Stimulated activated CD4-positive, alpha-beta T cell treated with anti-CD3 and anti-CD28 coated beads, Interleukin-1b, Interleukin-23, amount 100 ng/mL, for 4 hours (primary cell): ENCODE measurements around the gene ZNF77.
A peak's percentile ranks its signal among the peaks of the same experiment; 100 is the strongest.
"Not testable (repeated sequence)": the region's sequence is repeated elsewhere in the genome, so short reads cannot be mapped to it uniquely, and the experiment has no call there.

Experiments used
- DNase-seq, 2 donors: peaks; one replicate each; pipeline ENCODE4 v3.0.0-alpha.2; 2020; ENCODE audit warnings: low read depth in 2 of 2

ZNF77 gene

DNA sequence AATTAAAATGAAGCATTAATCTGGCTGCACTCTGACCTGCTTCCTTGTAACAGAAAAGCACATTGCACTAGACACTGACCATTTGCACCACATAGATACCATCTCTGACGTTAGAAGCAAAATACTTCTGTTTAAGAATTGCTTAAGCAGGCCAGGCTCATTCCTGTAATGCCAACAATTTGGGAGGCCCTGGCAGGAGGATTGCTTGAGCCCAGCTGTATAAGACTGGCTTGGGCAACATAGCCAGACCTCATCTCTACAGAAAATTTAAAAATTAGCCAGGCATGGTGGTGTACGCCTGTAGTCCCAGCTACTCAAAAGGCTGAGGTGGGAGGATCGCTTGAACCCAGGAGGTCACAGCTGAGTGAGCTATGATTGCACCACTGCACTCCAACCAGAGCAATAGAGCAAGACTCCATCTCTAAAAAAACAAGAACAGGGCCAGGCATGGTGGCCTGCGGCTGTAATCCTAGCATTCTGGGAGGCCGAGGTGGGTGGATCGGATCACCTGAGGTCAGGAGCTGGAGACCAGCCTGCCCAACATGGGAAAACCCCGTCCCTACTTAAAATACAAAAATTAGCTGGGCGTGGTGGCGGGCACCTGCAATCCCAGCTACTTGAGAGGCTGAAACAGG, 25.5 kb upstream of the ZNF77 start:
- DNase-seq, result no peak

DNA sequence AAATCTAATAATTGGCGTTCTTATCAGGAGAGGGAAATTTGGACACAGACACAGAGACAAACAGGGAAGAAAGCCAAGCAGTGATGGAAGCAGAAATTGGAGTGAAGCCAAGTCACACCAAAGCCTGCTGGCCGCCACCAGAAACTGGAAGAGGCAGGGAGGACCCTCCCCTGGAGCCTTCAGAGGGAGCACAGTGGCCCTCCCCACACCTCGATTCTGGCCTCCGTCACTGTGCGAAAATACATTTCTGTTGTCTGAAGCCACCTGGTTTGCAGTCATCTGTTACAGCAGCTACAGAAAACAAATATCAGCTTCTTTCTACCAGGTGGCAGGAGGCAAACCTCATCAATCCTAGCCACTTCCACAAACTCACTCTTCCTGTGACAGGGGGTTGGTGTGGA, 24.3 kb upstream of the ZNF77 start:
- no peak for DNase-seq

DNA sequence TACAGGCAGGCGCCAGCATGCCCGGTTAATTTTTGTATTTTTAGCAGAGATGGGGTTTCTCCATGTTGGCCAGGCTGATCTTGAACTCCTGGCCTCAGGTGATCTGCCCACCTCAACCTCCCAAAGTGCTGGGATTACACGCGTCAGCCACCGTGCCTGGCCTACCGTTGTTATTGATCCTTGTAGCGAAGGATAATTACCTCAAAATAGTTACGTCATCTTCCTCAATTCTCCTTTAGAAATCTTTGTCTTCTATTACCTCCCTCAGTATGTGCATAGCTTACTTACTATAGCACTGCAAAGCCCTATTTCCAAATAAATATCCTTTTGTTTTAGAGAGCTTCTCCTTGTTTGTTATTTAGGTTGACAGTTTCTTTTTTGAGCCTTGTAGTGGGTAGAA, 23.2 kb upstream of the ZNF77 start:
- no peak for DNase-seq

DNA sequence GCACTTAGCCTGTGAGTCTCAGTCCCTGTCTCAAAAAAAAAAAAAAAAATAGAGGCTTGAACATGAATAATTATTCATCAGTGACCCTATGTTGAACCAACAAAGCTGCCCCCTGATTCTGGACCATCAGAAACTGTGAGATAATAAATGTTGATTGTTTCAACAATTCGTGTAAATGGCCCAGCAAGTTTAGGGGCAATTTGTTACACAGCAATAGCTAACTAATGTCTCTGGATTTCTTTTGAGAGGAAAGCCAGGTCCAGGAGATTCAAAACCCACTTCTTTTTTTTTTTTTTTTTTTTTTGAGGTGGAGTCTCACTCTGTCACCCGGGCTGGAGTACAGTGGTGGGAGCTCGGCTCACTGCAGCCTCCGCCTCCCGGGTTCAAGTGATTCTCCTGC, 20.1 kb upstream of the ZNF77 start:
- DNase-seq, result no peak

DNA sequence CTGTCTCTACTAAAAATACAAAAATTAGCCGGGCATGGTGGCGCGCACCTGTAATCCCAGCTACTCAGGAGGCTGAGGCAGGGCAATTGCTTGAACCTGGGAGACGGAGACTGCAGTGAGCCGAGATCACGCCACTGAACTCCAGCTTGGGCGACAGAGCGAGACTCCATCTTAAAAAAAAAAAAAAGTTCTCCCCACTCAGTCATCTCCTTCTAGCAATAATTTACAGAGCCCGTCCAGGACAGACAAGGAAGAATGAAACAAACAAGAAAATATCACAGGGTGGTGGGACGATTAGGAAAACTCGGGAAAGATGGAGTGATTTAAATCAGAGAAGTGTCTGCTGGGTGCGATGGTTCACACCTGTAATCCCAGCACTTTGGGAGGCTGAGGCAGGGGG, 18.9 kb upstream of the ZNF77 start:
- DNase-seq, result not testable (repeated sequence)

DNA sequence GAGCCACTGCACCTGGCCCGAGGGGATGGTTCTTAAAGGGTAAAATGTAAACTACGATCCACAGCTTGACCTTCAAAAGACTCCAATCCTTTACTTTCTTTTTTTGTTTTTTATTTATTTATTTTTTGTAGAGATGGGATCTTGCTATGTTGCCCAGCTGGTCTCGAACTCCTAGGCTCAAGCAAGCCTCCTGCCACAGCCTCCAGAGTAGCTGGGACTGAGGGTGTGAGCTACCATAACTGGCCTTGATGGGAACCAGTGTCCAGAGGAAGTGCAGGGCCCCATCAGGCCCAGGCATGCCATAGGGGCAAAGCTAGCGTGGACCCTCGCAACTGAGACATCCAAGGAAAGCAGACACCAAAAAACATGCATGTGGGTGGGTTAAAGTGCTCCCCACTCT, 18.4 kb upstream of the ZNF77 start:
- no peak for DNase-seq

DNA sequence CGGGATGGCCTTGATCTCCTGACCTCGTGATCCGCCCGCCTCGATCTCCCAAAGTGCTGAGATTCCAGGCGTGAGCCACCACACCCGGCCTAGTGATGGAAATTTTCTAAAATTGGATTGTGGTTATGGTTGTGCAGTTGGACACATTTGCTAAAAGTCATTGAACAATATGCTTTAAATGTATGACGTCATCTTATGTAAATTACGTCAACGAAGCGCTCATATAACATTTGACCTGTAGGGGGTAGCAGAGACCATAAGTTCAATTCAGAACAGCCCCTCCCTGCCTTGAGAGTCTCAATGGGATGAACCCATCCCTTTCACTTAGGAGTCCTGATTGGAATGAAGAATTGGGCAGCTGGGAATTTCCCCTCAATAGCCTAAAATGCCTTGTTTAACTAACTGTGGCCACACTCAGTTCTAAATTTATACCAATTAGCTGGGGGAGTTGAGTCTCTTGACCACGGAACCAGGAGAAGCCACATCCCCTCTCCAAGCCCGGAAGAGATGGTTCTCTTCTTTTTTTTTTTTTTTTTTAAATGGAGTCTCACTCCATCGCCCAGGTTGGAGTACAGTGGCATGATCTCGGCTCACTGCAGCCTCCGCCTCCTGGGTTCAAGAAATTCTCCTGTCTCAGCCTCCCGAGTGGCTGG, 17.4 kb upstream of the ZNF77 start:
- peak in 1 of 2 donors; percentile 61 for DNase-seq

DNA sequence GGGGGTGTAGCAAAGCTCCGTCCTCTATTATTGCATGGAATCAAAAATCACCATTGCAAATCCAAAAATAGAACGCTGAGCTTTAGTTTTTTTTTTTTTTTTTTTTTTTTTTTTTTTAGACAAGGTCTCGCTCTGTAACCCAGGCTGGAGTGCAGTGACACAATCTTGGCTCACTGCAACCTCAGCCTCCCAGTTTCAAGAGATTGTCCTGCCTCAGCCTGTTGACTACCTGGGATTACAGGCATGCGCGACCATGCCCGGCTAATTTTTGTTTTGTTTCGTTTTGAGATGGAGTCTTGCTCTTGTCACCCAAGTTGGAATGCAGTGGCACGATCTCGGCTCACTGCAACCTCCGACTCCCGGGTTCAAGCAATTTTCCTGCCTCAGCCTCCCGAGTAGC, 15.3 kb upstream of the ZNF77 start:
- DNase-seq, result no peak

DNA sequence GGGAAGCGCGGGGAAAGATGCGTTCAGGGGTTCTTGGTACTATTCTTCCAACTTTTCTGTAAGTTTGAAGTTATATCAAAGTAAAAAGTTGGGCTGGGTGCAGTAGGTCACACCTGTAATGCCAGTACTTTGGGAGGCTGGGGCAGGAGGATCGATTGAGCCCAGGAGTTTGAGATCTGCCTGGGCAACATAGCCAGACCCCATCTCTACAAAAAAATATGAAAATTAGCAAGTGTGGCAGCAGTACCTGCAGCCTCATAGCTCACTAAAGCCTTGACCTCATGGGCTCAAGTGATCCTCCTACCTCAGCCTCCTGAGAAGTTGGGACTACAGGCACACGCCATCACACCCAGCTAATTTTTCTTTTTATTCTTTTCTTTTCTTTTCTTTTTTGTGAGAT, 12.4 kb upstream of the ZNF77 start:
- DNase-seq, result no peak

DNA sequence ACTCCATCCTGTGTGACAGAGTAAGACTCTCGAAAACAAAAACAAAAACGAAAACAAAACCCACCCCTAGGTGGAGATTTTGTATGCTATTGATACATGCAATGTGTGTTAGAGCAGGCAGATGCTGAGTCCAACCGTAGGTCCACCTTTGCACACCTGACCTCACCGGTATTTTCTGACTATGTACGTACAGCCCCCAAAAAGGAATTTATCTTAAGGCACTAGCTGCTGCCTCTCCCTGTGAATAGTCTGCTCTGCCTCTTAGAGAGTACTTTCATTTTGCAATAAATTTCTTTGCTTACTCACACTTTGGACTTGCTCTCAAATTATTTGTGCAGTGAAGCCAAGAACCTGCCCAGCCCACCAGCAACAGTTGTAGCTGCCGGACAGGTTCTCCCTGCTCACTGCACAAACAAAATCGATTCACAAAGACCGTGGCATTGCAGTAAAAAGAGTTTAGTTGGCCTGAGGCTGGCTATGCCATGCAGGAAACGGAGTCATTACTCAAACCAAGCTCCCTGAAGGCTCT, 8.2 kb upstream of the ZNF77 start:
- no peak for DNase-seq

DNA sequence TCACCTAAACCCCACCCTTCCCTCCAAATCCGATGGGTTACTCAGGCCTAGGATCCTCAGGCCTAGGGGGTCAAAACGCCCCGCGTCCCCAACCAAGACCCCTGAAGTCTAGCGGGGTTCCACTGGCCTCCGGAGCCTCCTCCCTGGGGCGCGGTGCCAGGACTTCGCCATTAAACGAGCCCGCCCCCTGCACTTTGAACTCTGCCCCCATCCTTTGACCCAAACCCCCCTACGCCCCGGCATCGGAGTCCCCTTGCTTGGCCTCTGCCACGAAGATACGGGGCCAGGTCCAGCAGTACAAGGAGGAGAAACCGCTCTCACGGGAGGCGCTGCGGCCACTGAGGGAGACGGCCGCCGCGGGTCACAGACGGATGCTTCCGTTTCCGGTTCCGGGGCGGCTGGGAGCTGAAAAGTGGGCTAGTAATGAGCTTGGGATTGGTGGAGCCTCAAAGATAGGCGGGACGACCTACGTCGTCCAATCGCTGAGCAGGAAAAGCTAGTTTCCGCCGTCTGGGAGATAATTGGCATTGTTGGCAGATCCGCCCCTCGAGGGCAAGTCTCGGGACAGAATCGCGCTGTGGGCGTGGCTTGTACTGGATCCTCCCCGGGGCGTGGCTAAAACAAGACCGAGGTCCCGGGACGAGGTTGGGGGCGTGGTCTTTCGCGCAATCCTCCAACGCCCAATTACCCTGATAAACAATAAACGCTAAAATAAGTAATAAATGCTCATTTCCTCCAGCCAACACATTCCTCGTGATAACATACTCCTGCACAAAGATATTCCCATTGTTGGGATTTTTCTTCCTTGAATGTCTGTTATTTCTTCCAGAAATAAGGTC, 5.7 kb upstream of the ZNF77 start:
- DNase-seq, result peak; percentile 100

DNA sequence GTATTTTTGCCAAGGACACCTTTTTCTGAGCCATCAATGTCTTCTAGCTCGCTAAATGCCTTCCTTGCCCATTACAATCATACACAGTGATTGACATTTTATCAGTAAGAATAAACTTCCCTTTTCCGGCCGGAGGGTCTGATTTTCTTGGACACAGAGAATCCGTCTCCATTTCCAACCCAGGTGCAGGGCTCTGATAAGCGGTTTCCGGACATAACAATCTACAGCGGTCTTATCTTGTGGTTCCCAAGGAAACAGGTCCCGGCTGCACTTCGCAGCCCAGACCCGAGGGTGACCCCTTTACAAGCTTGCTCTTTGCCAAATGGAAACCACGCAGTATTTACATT, 5.1 kb upstream of the ZNF77 start:
- DNase-seq, result no peak

DNA sequence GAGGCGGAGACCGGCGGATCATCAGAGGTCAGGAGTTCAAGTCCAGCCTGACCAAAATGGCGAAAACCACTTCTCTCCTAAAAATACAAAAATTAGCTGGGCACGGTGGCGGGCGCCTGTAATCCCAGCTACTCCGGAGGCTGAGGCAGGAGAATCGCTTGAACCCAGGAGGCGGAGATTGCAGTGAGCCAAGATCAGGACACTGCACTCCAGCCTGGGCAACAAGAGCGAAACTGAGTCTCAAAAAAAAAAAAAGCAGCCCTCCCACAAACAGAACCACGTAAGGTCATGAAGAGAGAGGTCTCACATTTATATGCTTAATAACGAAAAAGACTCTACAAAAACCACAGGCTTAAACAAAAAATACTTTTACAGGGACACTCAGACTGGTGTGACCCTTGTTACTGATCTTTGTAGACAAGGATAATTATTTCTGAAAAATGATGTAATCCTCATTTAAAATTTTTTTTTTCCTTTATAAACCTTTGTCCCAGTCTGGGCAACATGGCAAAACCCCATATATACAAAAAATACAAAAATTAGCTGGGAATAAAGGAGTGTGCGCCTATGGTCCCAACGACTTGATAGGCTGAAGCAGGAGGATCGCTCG, 909 bp upstream of the ZNF77 start:
- no peak for DNase-seq

DNA sequence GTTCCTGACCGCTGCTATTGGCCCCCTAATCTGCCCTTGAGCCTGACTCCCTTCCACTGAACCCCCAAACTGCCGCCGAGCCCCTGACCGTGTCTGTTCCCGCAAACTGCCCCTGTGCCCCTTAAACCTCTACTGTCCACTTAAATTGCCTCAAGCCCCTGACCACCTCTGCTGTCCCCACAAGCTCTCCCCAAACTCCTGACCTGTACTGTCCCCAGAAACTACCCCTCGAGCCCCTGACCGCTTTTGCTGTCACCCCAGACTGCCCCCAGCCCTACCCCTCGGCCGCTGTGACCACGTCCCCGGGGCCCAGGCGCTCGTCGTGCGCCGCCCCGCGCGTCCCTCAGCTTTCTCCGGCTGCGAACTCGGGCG, 382 bp downstream of the ZNF77 start:
- no peak for DNase-seq

DNA sequence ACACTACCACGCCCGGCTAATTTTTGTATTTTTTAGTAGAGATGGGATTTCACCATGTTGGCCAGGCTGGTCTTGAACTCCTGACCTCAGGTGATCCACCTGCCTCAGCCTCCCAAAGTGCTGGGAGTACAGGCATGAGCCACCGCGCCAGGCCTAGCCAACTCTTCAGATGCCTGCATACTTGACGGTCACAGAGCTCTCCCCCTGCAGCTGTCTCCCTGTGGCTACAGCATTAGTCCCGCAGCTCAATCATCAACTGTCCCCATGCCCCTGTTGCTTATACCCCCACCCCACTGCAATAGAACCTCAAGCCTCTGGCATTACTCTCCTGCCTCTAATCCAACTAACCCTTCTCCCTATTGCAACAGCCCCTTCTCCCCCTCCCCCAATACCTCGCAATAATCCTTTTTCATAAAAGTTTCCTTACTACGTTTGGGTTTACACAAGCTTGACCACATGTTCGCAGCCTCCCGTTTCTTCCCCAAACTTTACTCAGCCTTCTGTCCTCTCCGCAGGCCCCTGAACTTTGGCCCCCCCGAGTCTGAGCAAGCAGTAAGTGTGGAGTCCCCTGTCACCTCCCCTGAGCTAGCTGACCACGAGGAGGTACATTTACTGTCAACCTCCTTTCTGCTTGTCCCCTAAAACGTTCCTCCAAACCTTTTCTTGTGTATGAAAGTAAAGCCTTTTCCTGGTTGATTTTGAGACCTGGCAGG, 1.7 kb downstream of the ZNF77 start:
- no peak for DNase-seq

DNA sequence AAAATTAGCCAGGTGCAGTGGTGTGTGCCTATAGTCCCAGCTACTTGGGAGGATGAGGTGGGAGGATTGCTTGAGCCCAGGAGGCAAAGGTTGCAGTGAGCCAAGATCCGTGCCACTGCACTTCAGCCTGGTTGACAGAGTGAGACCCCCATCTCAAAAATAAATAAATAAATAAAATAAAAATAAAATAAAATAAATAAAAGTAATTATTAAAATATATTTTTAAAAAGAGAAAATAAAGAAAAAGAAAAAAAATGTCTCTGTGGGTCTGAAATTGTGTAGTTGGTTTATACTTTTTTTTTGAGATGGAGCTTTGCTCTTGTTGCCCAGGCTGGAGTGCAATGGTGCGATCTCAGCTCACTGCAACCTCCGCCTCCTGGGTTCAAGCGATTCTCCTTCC, 8.9 kb downstream of the ZNF77 start:
- DNase-seq, result not testable (repeated sequence)

DNA sequence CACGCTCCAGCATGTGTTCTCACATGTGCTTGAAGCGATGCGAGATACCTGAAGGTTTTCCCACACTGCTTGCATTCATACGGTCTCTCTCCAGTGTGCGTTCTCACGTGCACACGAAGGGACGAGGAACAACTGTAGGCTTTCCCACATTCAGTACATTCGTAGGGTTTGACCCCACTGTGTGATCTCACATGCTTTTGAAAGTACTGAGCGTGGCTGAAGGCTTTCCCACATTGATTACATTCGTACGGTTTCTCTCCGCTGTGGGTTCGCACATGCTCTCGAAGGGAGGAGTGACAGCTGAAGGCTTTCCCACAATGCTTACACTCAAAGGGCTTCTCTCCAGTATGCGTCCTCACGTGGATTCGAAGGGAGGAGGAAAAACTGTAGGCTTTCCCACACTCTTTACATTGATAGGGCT, 11.3 kb downstream of the ZNF77 start:
- no peak for DNase-seq

DNA sequence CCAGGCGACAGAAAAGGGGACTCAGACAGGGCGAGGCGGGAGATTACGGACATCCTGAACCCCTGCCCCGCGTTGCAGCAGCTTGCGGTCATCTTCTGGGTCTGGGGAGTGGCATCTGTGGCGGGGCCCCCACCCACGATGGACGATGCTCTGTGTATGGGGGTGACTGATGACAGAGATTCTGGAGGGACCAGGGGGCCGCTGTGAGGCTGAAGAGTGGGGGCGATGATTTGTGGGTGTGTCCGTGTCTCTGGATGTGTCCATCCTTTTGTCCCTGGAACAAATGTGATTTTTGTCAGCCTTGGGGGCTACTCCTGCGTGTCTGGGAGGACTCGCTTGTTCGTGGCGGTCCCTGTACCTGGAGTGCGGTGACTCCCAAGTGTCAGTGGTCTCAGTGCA, 17.7 kb downstream of the ZNF77 start:
- DNase-seq, result no peak

DNA sequence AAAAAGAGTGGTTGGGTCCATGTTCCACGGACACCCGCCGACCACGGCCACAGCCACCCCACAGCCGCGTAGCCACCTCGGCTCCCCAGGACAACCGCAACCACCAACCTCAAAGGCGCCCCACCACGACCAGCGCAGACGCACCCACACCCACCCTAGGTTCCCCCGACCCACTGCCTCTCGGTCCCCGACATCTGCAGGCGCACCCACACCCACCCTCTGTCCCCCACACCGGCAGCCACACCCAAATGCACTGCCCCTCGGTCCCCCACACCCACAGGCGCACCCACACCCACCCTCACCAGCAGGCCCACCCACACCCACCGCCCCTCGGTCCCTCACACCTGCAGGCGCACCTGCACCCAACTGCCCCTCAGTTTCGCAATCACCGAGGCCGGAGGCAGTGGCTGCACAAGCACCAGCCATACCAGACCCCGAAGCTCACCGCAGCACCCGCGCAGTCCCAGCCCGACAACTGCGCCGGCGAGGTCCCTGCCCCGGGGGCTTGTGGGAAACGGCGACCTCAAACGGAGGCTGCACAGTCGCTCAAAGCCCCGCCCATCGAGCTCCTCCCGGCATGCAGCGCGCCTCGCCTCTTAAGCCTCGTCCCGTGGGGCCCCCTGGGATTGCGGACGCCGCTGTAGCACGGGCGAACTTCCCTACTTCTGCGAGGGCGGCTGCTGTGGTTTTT, 18.3 kb downstream of the ZNF77 start:
- no peak for DNase-seq

DNA sequence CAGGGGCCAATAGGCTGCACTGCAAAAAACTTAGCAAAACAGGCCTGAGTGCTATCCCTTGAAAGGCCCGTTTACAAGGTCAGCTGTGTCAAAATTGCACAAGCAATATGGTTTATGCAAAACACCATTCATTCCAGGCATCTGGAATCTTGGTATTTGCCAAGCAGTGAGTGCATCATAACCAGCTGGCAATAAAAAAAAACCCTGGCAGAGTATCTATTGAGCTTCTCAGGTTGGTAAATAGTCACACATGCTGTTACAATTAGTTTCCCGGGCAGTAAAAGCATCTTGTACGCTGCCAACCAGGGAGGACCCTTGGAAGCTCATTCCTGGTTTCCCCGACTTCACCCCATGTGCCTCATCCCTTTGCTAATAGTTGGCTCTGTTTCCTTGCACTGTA, 21.3 kb downstream of the ZNF77 start:
- DNase-seq, result no peak

DNA sequence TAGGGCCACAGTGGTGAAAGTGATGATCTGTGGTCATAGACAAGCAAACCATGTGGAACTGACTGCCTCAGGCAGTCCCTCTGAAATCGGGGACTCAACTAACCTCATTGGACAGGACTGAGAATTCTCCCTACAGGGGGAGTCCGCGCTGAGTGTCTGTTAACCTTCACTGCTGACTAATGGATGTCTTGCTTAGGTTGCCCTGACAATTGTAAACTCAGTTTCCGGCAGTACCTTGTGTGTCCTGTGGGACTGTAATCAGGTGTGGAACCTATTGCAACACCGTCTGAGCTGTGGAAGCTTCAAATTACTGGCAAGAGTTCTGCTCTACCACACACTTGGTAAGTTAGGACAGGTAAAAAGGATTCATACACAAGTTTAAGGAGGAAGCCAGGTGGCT, 21.8 kb downstream of the ZNF77 start:
- DNase-seq, result no peak
